ENCODE data around the gene ATP11B.

Gene ATP11B

DNA sequence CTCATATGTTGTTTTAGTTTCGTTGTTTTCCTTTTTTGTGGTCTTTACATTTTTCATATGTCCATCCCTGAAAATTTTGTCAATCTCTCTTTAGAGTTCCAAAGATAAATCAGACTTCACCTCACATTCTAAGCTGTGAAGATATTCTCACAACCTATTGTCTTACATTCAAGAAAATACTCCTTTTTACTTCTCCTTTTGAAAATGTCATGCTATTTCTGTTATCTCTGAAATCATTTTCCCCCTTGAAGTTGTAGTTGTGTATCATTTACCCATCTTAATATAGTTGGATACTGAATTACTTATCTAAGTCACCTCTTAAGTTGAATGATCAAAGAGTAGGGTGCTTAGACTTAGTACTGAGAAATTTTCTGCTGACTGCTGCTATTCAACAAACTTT is 112.7 kb downstream of the ATP11B start:
- Histone ChIP-seq H3K4me3 (ENCODE audit: low read depth, low read length) (no peak overlapping the region), H3K27ac (no peak overlapping the region), H3K9me3 (ENCODE audit: severe bottlenecking) (no peaks in the 10 kb centered on the region), H3K36me3 (no peaks in the 10 kb centered on the region), H3K27me3 (ENCODE audit: insufficient read depth, low read depth, severe bottlenecking) (no peaks in the 10 kb centered on the region)
- DNase-seq = no peak
- TF ChIP-seq, protein P1, sequence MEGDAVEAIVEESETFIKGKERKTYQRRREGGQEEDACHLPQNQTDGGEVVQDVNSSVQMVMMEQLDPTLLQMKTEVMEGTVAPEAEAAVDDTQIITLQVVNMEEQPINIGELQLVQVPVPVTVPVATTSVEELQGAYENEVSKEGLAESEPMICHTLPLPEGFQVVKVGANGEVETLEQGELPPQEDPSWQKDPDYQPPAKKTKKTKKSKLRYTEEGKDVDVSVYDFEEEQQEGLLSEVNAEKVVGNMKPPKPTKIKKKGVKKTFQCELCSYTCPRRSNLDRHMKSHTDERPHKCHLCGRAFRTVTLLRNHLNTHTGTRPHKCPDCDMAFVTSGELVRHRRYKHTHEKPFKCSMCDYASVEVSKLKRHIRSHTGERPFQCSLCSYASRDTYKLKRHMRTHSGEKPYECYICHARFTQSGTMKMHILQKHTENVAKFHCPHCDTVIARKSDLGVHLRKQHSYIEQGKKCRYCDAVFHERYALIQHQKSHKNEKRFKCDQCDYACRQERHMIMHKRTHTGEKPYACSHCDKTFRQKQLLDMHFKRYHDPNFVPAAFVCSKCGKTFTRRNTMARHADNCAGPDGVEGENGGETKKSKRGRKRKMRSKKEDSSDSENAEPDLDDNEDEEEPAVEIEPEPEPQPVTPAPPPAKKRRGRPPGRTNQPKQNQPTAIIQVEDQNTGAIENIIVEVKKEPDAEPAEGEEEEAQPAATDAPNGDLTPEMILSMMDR (IDR thresholded peaks at IDR 0.05; ENCODE audit: low read depth, low read length) = no peak

- Histone ChIP-seq H3K36me3 (no peaks in the 10 kb centered on the region), H3K27ac (no peak overlapping the region), H3K9me3 (ENCODE audit: severe bottlenecking) (no peaks in the 10 kb centered on the region), H3K4me3 (ENCODE audit: low read depth, low read length) (no peak overlapping the region), H3K27me3 (ENCODE audit: insufficient read depth, low read depth, severe bottlenecking) (no peaks in the 10 kb centered on the region)
- no peak for DNase-seq
- TF ChIP-seq, protein P1 (IDR thresholded peaks at IDR 0.05; ENCODE audit: low read depth, low read length) = no peak
Observed at GRCh38 chr3:182908471-182908870, 115.2 kb downstream of the ATP11B start.

- Histone ChIP-seq H3K9me3 (ENCODE audit: severe bottlenecking) (no peaks in the 10 kb centered on the region), H3K27me3 (ENCODE audit: insufficient read depth, low read depth, severe bottlenecking) (no peaks in the 10 kb centered on the region), H3K36me3 (peaks cover 3% of the 10 kb centered on the region; the same call in 1 of the 2 replicates), H3K4me3 (ENCODE audit: low read depth, low read length) (no peak overlapping the region), H3K27ac (no peak overlapping the region)
- TF ChIP-seq, protein P1 (IDR thresholded peaks at IDR 0.05; ENCODE audit: low read depth, low read length) = 0 out of 2 replicates have a peak, but pooled peaks have one; percentile 43
- no peak for DNase-seq
Observed at GRCh38 chr3:182909318-182910040, 116.2 kb downstream of the ATP11B start.

DNA sequence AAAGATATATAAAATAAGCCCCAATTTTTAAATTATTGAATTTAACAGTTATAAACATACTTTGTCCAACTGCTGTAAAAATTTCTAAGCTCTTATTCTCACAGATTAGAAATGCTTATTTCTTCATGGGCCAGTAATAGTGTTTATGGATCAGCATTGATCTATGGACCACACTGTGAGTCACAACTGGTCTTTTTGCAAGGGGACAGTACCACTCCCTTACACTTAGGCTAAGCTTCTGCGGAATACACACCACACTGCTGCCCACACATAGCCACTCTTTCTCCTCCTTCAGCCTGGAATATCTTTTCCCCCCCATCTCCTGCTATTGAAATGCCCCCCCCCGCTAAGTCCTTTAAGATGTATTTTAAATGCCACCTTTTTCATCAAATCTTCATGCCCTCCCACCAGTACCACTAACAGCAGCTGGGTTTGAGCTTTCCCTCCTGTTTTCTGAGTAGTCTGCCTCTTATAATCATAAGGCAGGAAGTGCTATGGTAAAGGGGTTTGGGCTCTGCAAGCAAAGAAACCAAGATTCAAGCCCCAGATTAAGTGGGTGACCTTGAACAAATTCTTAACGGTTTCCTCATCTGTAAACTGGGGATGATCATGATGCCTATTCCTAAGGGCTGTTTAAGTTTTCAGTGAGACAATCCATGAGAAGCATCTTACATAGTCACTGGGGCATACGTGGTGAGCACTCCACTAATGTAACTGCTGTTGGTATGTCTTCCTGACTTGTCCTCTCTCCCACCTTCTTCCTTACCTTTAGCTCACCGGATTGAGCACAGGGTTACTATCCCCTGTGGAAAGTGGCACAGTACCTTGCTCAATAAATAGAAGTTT is 117.9 kb downstream of the ATP11B start:
- DNase-seq = no peak
- Histone ChIP-seq H3K4me3 (ENCODE audit: low read depth, low read length) (no peak overlapping the region), H3K36me3 (peaks cover 3% of the 10 kb centered on the region; the same call in 1 of the 2 replicates), H3K9me3 (ENCODE audit: severe bottlenecking) (no peaks in the 10 kb centered on the region), H3K27ac (no peak overlapping the region), H3K27me3 (ENCODE audit: insufficient read depth, low read depth, severe bottlenecking) (no peaks in the 10 kb centered on the region)
- TF ChIP-seq, protein P1 (IDR thresholded peaks at IDR 0.05; ENCODE audit: low read depth, low read length) = no peak

- Histone ChIP-seq H3K36me3 (peaks cover 3% of the 10 kb centered on the region; the same call in 1 of the 2 replicates), H3K27me3 (ENCODE audit: insufficient read depth, low read depth, severe bottlenecking) (no peaks in the 10 kb centered on the region), H3K4me3 (ENCODE audit: low read depth, low read length) (no peak overlapping the region), H3K27ac (no peak overlapping the region), H3K9me3 (ENCODE audit: severe bottlenecking) (no peaks in the 10 kb centered on the region)
- no peak for DNase-seq
- TF ChIP-seq, protein P1 (IDR thresholded peaks at IDR 0.05; ENCODE audit: low read depth, low read length) = no peak
Observed at GRCh38 chr3:182911782-182912111, 118.4 kb downstream of the ATP11B start.

Data from WERI-Rb-1 (cell line).